Prostate gland (tissue), 2 donors: ENCODE results near the gene MAP2K7.
A peak's percentile ranks its signal among the peaks of the same experiment; 100 is the strongest.

Source experiments
- POLR2AphosphoS5 ChIP-seq: sonication (generic); formaldehyde crosslinking; IDR thresholded peaks from one replicate; pipeline ENCODE4 v1.6.1; 2017; ENCODE audit warnings: antibody characterized with exemption
- TF ChIP-seq, protein P1 (sequence below), 4 experiments: fragments of 200-600 bp in 2 of 4; fragments of 450-650 bp in 2 of 4; sonication (generic) in 2 of 4; IDR thresholded peaks; 1 replicate in 3 of 4; 2 replicates in 1 of 4; pipeline ENCODE4 v1.5.1; 2016 to 2019; ENCODE audit warnings: antibody characterized with exemption in 4 of 4, mild to moderate bottlenecking in 2 of 4, moderate library complexity in 2 of 4

DNA sequence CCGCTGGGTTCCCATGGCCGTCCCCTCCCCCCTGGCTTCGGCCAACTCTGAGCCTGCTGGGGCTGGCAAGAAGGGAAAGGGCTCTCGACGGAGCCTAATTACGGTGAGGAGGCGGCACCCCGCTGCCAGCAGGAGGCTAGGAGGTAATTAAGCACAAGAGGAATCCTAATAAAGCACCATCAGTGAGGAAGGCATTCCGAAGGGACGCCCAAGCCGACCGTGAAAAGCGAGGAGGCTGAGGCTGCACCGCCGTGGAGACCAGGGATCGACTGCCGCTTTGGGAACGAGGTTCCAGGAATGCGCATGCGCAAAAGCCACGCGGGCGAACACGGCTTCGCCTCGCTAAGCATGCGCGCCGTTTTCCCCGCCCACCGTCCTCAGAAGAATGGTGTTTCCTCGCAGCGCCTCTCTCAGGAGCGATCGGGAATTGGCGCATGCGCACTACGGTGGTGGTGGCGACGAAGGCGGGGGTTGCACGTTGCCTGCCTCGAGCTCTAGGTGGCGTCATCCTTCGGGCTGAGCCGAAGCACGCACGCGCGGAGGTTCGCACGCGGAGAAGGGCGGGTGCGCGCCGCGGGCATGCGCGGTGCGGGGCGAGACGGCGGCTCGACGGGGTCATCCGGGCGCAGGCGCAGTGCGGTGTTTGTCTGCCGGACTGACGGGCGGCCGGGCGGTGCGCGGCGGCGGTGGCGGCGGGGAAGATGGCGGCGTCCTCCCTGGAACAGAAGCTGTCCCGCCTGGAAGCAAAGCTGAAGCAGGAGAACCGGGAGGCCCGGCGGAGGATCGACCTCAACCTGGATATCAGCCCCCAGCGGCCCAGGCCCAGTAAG is at the start of gene MAP2K7:
- TF ChIP-seq, protein P1, sequence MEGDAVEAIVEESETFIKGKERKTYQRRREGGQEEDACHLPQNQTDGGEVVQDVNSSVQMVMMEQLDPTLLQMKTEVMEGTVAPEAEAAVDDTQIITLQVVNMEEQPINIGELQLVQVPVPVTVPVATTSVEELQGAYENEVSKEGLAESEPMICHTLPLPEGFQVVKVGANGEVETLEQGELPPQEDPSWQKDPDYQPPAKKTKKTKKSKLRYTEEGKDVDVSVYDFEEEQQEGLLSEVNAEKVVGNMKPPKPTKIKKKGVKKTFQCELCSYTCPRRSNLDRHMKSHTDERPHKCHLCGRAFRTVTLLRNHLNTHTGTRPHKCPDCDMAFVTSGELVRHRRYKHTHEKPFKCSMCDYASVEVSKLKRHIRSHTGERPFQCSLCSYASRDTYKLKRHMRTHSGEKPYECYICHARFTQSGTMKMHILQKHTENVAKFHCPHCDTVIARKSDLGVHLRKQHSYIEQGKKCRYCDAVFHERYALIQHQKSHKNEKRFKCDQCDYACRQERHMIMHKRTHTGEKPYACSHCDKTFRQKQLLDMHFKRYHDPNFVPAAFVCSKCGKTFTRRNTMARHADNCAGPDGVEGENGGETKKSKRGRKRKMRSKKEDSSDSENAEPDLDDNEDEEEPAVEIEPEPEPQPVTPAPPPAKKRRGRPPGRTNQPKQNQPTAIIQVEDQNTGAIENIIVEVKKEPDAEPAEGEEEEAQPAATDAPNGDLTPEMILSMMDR (IDR thresholded peaks at IDR 0.05): peak; percentile 23 to 98 (median 91)
- TF ChIP-seq POLR2AphosphoS5: peak; percentile 100
